K562 (cell line): ENCODE measurements around the gene PGBD1. TPM values are rescaled to one million over a fixed set of nuclear protein-coding genes. Genes with fewer than 3 reads are reported as not detected.

Source experiments
- ARNT ChIP-seq, 2 experiments: fragments of 450-650 bp; IDR thresholded peaks; 2 replicates each; pipeline ENCODE4 v1.6.1; 2016; ENCODE audit warnings: mild to moderate bottlenecking in 1 of 2
- ATF3 ChIP-seq, 2 experiments: fragments of 450-650 bp in 1 of 2; sonication (generic) in 1 of 2; formaldehyde crosslinking in 1 of 2; IDR thresholded peaks in 1 of 2; conservative IDR thresholded peaks in 1 of 2; 2 replicates each; pipeline versions ENCODE4 v1.6.1 to v1.8.1; 2016 to 2023; ENCODE audit warnings: mild to moderate bottlenecking in 2 of 2, moderate library complexity in 2 of 2, inconsistent platforms in 1 of 2, missing genetic modification reagents in 1 of 2
- CTCF ChIP-seq, 3 experiments: IDR thresholded peaks in 2 of 3; conservative IDR thresholded peaks in 1 of 3; 2 replicates each; pipeline ENCODE4 v1.5.1; 2011 to 2012; ENCODE audit warnings: low read length in 3 of 3, mild to moderate bottlenecking in 3 of 3, control low read depth in 2 of 3, improper control_type of control experiment in 1 of 3, inconsistent platforms in 1 of 3, low read depth in 1 of 3, mixed read lengths in 1 of 3, moderate library complexity in 1 of 3; ENCODE audit not compliant: insufficient read depth in 2 of 3
- ETS2 ChIP-seq: IDR thresholded peaks from 2 replicates; pipeline ENCODE4 v1.6.1; 2016; ENCODE audit warnings: borderline replicate concordance, missing genetic modification characterization, mild to moderate bottlenecking, moderate library complexity, missing compliant biosample characterization; ENCODE audit not compliant: poor library complexity, severe bottlenecking
- FOXK1 ChIP-seq: sonication (generic); formaldehyde crosslinking; IDR thresholded peaks from 2 replicates; pipeline ENCODE4 v1.8.0; 2022; ENCODE audit warnings: missing genetic modification reagents, mild to moderate bottlenecking, borderline replicate concordance
- MYBL2 ChIP-seq, 2 experiments: fragments of 450-650 bp in 1 of 2; sonication (generic) in 1 of 2; formaldehyde crosslinking in 1 of 2; IDR thresholded peaks; 2 replicates each; pipeline versions ENCODE4 v1.6.1 to v1.8.1; 2017 to 2022; ENCODE audit warnings: borderline replicate concordance in 1 of 2, inconsistent platforms in 1 of 2, low read depth in 1 of 2, mild to moderate bottlenecking in 1 of 2, missing genetic modification reagents in 1 of 2, moderate library complexity in 1 of 2
- POLR2A ChIP-seq: fragments of 450-650 bp; conservative IDR thresholded peaks from 2 replicates; pipeline ENCODE4 v1.6.1; 2016
- SAP30 ChIP-seq: fragments of 200-600 bp; sonication (generic); IDR thresholded peaks from 2 replicates; pipeline ENCODE4 v1.6.1; 2012; ENCODE audit warnings: borderline replicate concordance, low read depth, mild to moderate bottlenecking, moderate library complexity, low read length, control low read depth, inconsistent platforms; ENCODE audit not compliant: insufficient read depth, poor library complexity, severe bottlenecking
- SLC30A9 ChIP-seq: fragments of 250-450 bp; sonication (Bioruptor Pico); IDR thresholded peaks from 2 replicates; pipeline ENCODE4 v1.8.0; 2022; ENCODE audit warnings: mild to moderate bottlenecking, moderate library complexity
- SNRNP70 ChIP-seq: fragments of 200-400 bp; formaldehyde crosslinking; optimal IDR thresholded peaks from 2 replicates; pipeline ENCODE3; 2017; ENCODE audit warnings: low read depth, low read length
- TBL1XR1 ChIP-seq, 2 experiments: IDR thresholded peaks; 2 replicates each; pipeline ENCODE4 v1.6.1; 2012; ENCODE audit warnings: improper control_type of control experiment in 2 of 2, low read length in 2 of 2, mild to moderate bottlenecking in 1 of 2
- TFE3 ChIP-seq: fragments of 450-650 bp; formaldehyde crosslinking; IDR thresholded peaks from 2 replicates; pipeline ENCODE4 v1.4.0; 2020; ENCODE audit warnings: mild to moderate bottlenecking, mixed read lengths
- ZBTB43 ChIP-seq: sonication (generic); formaldehyde crosslinking; IDR thresholded peaks from 2 replicates; pipeline ENCODE4 v1.8.0; 2023; ENCODE audit warnings: mild to moderate bottlenecking, missing genetic modification reagents
- ZNF239 ChIP-seq: fragments of 250-450 bp; sonication (Bioruptor Pico); IDR thresholded peaks from 2 replicates; pipeline ENCODE4 v1.4.0; 2020; ENCODE audit warnings: mild to moderate bottlenecking
- ZNF639 ChIP-seq, 2 experiments: fragments of 200-800 bp in 1 of 2; sonication (Bioruptor generic) in 1 of 2; sonication (generic) in 1 of 2; formaldehyde crosslinking in 1 of 2; IDR thresholded peaks in 1 of 2; conservative IDR thresholded peaks in 1 of 2; 2 replicates each; pipeline versions ENCODE4 v1.5.0 to v1.6.1; 2016 to 2020; ENCODE audit warnings: missing compliant biosample characterization in 1 of 2, missing genetic modification characterization in 1 of 2, missing genetic modification reagents in 1 of 2
- polyA plus RNA-seq, 8 experiments: library from polyadenylated mRNA; depleted of rRNA in 4 of 8; stranded (reverse) in 5 of 8; unstranded in 3 of 8; fragments of >200 nt; fragmentation: Nextera tagmentation in 2 of 8; fragmentation: Illumina TruSeq in 1 of 8; extraction: Ambion mirVana in 2 of 8; extraction: Trizol in 1 of 8; gene quantifications; 2 replicates each; pipeline versions ENCODE4 v1.2.1 to v1.2.3, GENCODE V29; 2011 to 2014; ENCODE audit warnings: inconsistent platforms in 1 of 8, missing spikeins in 1 of 8
- total RNA-seq, 7 experiments: library from RNA; depleted of rRNA in 6 of 7; stranded (reverse); fragments of >200 nt in 6 of 7; fragmentation: Illumina TruSeq in 2 of 7; extraction: Trizol in 2 of 7; gene quantifications; 2 replicates each; pipeline versions ENCODE4 v1.2.1 to v1.2.3, GENCODE V29; 2011 to 2021; ENCODE audit warnings: low replicate concordance in 1 of 7

The PGBD1 gene
- total and polyA plus RNA-seq, 9 of the 15 experiments (the other 6 are each of a cell fraction or from before 2014, with no cell fraction given), result 3.3 to 9.0 (median 7.3) TPM

- TF ChIP-seq TFE3, result no peak; the same call in 1 of the 2 replicates
- no peak for TF ChIP-seq ATF3 (IDR thresholded peaks at IDR 0.05)
- no peak for TF ChIP-seq ATF3 (CRISPR knock-in tag; conservative IDR thresholded peaks at IDR 0.05)
- TF ChIP-seq POLR2A, result no peak
- no peak; the same call in 1 of the 2 replicates for TF ChIP-seq FOXK1
- TF ChIP-seq SLC30A9 (CRISPR knock-in tag), result no peak
- peak; percentile 62; the same call in 1 of the 2 replicates for TF ChIP-seq MYBL2 (IDR thresholded peaks at IDR 0.05; ENCODE audit: low read depth)
- no peak for TF ChIP-seq MYBL2 (CRISPR knock-in tag; IDR thresholded peaks at IDR 0.05; ENCODE audit: borderline replicate concordance)
- no peak for TF ChIP-seq CTCF (IDR thresholded peaks at IDR 0.05 in 2 of 3, conservative IDR thresholded peaks at IDR 0.05 in 1 of 3; ENCODE audit: insufficient read depth in 2 of 3, low read depth in 1 of 3, low read length in 3 of 3)
- no peak for TF ChIP-seq ZBTB43 (CRISPR knock-in tag)
- TF ChIP-seq ARNT (IDR thresholded peaks at IDR 0.05), result peak in 1 of 2 experiments; percentile 12; a peak in 1 of 4 replicates
- TF ChIP-seq TBL1XR1 (IDR thresholded peaks at IDR 0.05; ENCODE audit: low read length in 2 of 2), result peak in 1 of 2 experiments; percentile 77; a peak in 2 of 4 replicates
- no peak for TF ChIP-seq ETS2 (tag)
- TF ChIP-seq SAP30, result no peak
- no peak for TF ChIP-seq SNRNP70
- peak; percentile 91 for TF ChIP-seq ZNF239
- TF ChIP-seq ZNF639 (CRISPR knock-in tag; conservative IDR thresholded peaks at IDR 0.05 in 1 of 2, IDR thresholded peaks at IDR 0.05 in 1 of 2), result peak in 1 of 2 experiments; percentile 99; a peak in 2 of 4 replicates
These were observed 55.1 kb downstream of the PGBD1 start (continued) for GRCh38 chr6:28336284-28337120.
